Left colon (tissue), 2 donors: ENCODE results near the gene APOL3. TPM values are rescaled to one million over a fixed set of nuclear protein-coding genes. Genes with fewer than 3 reads are reported as not detected.

Experiments
- total RNA-seq, 2 donors: library from RNA; stranded (reverse); fragmentation: NEBNext Ultra II Directional; extraction: Animal tissue kit (Norgen Biotek cat#: 25700); gene quantifications; one replicate each; pipeline ENCODE4 v1.2.1, GENCODE V29; 2021
- donor health status: DM: no; HTN: no; CAD: no.
- donor health status: DM: yes; HTN: yes; CAD: no.

The APOL3 gene
- total RNA-seq, 2 donors from 2014 or later, result 8.6 to 10.7 TPM

Other genes starting within 250 kb of the APOL3 start
- 10 to 100 TPM; 34.3 to 48.8 TPM for gene RBFOX2, start 131.9 kb downstream of the APOL3 start, total RNA-seq
- 1 to 10 TPM in 1 of 2 donors, under 1 TPM in 1; 0.95 to 2.4 TPM for gene APOL4, start 41.1 kb upstream of the APOL3 start, total RNA-seq
- 10 to 100 TPM; 29.8 to 49.0 TPM for gene APOL2, start 78.8 kb upstream of the APOL3 start, total RNA-seq
- 10 to 100 TPM; 23.3 to 38.2 TPM for gene APOL1, start 92.4 kb upstream of the APOL3 start, total RNA-seq
- 100 to 1,000 TPM; 581 to 641 TPM for gene MYH9, start 227.2 kb upstream of the APOL3 start, total RNA-seq